Kidney (tissue), 14 donors: ENCODE data around the gene TTI1. TPM values are rescaled to one million over a fixed set of nuclear protein-coding genes. Genes with fewer than 3 reads are reported as not detected.

ENCODE experiments used
- DNase-seq, 5 donors: peaks; one replicate each; pipeline ENCODE4 v3.0.0-alpha.2; 2013 to 2020
- FAIRE-seq: peaks from 2 replicates; lab custom pipeline; 2012; peaks lifted over from hg19 to GRCh38; lab: Jason Lieb, UNC
- H3K27ac ChIP-seq, 2 donors: one replicate each; pipeline ENCODE4 v1.7.0; 2013; ENCODE audit warnings: low read depth in 2 of 2, low read length in 2 of 2, inconsistent platforms in 1 of 2
- H3K27me3 ChIP-seq: one replicate; pipeline ENCODE4 v1.7.1; 2013; ENCODE audit warnings: low read length, inconsistent platforms; ENCODE audit not compliant: control insufficient read depth, insufficient read depth
- H3K36me3 ChIP-seq, 3 donors: one replicate each; pipeline versions ENCODE4 v1.7.0 to v1.7.1; 2013; ENCODE audit warnings: low read length in 3 of 3, control low read depth in 1 of 3, inconsistent platforms in 1 of 3; ENCODE audit not compliant: insufficient read depth in 3 of 3, control insufficient read depth in 2 of 3
- H3K4me1 ChIP-seq, 3 donors: one replicate each; pipeline versions ENCODE4 v1.7.0 to v1.7.1; 2013; ENCODE audit warnings: low read length in 3 of 3, inconsistent platforms in 1 of 3, low read depth in 1 of 3; ENCODE audit not compliant: control insufficient read depth in 2 of 3, insufficient read depth in 2 of 3
- H3K4me3 ChIP-seq, 3 donors: one replicate each; pipeline versions ENCODE4 v1.7.0 to v1.8.1; 2013; ENCODE audit warnings: low read length in 3 of 3, control low read depth in 1 of 3, inconsistent platforms in 1 of 3
- H3K9ac ChIP-seq, 3 donors: one replicate each; pipeline versions ENCODE4 v1.7.0 to v1.7.1; 2013; ENCODE audit warnings: low read length in 3 of 3, control low read depth in 1 of 3, inconsistent platforms in 1 of 3
- H3K9me3 ChIP-seq, 3 donors: one replicate each; pipeline versions ENCODE4 v1.7.0 to v1.7.1; 2013; ENCODE audit warnings: low read length in 3 of 3, control low read depth in 1 of 3, inconsistent platforms in 1 of 3; ENCODE audit not compliant: control insufficient read depth in 2 of 3, insufficient read depth in 1 of 3
- intact Hi-C: fragments of 100-400 bp; cut with DNase I; formaldehyde crosslinking; loops from one replicate; pipeline ENCODE4 v1.11.1; 2022
- polyA plus RNA-seq: library from polyadenylated mRNA; stranded (reverse); fragments of 350-450 nt; fragmentation: Illumina TruSeq; extraction: RNeasy Lipid Tissue Mini Kit (QIAGEN cat#74804); gene quantifications from one replicate; pipeline ENCODE4 v1.2.3, GENCODE V29; 2014; ENCODE audit warnings: low read depth, low replicate concordance; ENCODE audit not compliant: insufficient read depth
- total RNA-seq: library from RNA; stranded (reverse); fragmentation: NEBNext Ultra II Directional; extraction: Animal tissue kit (Norgen Biotek cat#: 25700); gene quantifications from one replicate; pipeline ENCODE4 v1.2.1, GENCODE V29; 2021
- TF ChIP-seq, protein P1 (sequence below): IDR thresholded peaks from 3 replicates; pipeline ENCODE4 v1.5.1; 2012; ENCODE audit warnings: mild to moderate bottlenecking, moderate library complexity, borderline replicate concordance; ENCODE audit not compliant: insufficient read depth; ENCODE audit errors: extremely low read depth
- donor health status: control.
- donor health status: control.
- donor health status: control.
- donor health status: control.
- donor health status: control.
- donor health status: DM: yes; HTN: yes; CAD: no.
- donor health status: Normal renal cell carcinoma (clear cell type).

Gene TTI1
- total and polyA plus RNA-seq, 2 donors from 2014 or later, result 8.6 to 19.5 TPM

DNA sequence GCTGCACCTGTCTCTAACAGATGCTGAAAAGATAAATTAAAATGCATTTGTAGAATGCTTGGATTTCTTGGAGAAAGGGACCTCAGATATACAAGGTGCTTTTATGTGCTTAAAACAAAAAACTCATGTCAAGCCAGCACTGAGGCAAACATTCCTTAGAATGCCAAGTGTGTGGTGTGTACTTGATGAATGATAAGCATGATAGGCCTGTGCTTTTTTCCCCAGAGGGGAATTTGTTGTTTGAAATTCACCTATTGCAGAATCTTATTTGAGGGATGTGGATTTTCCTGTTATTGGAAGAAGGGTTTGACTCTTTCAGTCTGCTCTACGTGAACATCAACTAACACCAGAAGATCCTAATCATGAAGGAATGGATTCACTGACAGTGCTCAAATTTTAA is 28.8 kb downstream of the TTI1 start:
- Histone ChIP-seq H3K4me1 (no peaks in the 10 kb centered on the region), H3K9me3 (no peaks in the 10 kb centered on the region), H3K36me3 (peaks cover 0 to 36% (median 15%) of the 10 kb centered on the region in 3 donors), H3K27me3 (no peaks in the 10 kb centered on the region), H3K27ac (no peak overlapping the region), H3K9ac (no peak overlapping the region), H3K4me3 (no peak overlapping the region)
- FAIRE-seq (no peak), DNase-seq (no peak)
- TF ChIP-seq, protein P1, sequence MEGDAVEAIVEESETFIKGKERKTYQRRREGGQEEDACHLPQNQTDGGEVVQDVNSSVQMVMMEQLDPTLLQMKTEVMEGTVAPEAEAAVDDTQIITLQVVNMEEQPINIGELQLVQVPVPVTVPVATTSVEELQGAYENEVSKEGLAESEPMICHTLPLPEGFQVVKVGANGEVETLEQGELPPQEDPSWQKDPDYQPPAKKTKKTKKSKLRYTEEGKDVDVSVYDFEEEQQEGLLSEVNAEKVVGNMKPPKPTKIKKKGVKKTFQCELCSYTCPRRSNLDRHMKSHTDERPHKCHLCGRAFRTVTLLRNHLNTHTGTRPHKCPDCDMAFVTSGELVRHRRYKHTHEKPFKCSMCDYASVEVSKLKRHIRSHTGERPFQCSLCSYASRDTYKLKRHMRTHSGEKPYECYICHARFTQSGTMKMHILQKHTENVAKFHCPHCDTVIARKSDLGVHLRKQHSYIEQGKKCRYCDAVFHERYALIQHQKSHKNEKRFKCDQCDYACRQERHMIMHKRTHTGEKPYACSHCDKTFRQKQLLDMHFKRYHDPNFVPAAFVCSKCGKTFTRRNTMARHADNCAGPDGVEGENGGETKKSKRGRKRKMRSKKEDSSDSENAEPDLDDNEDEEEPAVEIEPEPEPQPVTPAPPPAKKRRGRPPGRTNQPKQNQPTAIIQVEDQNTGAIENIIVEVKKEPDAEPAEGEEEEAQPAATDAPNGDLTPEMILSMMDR, result no peak
- intact Hi-C loops, result no loop called here

GRCh38 chr20:38002422-38002821 is 30.8 kb downstream of the TTI1 start:
- Histone ChIP-seq H3K4me1 (no peaks in the 10 kb centered on the region), H3K36me3 (peaks cover 4 to 52% (median 26%) of the 10 kb centered on the region in 3 donors), H3K27ac (no peak overlapping the region), H3K9me3 (no peaks in the 10 kb centered on the region), H3K27me3 (no peaks in the 10 kb centered on the region), H3K9ac (no peak overlapping the region), H3K4me3 (no peak overlapping the region)
- TF ChIP-seq, protein P1, result no peak
- intact Hi-C loops, result no loop called here
- FAIRE-seq (no peak), DNase-seq (no peak)

DNA sequence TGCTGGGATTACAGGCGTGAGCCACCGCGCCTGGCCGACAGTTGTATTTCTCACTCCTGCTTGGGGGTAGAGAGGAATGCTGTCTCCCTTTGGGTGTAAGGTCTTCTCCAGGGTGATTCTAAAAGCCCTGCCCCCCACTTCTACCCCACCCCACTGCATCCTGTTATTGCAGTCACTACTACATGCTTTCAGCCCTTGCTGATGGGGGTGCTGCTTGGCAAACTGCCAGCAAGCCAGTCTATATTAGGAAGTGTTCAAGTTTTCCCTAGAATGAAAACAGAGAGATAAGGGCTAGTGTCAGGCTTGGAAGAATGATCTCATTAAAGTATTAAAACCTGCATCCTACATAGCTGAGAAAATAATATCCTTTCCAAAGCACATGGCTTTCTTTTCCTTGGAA is 31.3 kb downstream of the TTI1 start:
- H3K4me3 ChIP-seq, result no peak overlapping the region
- no peak for FAIRE-seq
- H3K9ac ChIP-seq, result no peak overlapping the region
- peaks cover 4 to 54% (median 29%) of the 10 kb centered on the region in 3 donors for H3K36me3 ChIP-seq
- no peaks in the 10 kb centered on the region for H3K9me3 ChIP-seq
- DNase-seq, result no peak
- intact Hi-C loops, result no loop called here
- no peaks in the 10 kb centered on the region for H3K27me3 ChIP-seq
- no peak overlapping the region for H3K27ac ChIP-seq
- H3K4me1 ChIP-seq, result no peaks in the 10 kb centered on the region
- TF ChIP-seq, protein P1, result no peak
